ENCODE results near the gene NDUFB10. TPM values are rescaled to one million over a fixed set of nuclear protein-coding genes. Genes with fewer than 3 reads are reported as not detected.

Gene NDUFB10
- polyA plus RNA-seq, 1 donor (not counting 4 experiments of a cell fraction or from before 2014, with no cell fraction given): 107 TPM

DNA sequence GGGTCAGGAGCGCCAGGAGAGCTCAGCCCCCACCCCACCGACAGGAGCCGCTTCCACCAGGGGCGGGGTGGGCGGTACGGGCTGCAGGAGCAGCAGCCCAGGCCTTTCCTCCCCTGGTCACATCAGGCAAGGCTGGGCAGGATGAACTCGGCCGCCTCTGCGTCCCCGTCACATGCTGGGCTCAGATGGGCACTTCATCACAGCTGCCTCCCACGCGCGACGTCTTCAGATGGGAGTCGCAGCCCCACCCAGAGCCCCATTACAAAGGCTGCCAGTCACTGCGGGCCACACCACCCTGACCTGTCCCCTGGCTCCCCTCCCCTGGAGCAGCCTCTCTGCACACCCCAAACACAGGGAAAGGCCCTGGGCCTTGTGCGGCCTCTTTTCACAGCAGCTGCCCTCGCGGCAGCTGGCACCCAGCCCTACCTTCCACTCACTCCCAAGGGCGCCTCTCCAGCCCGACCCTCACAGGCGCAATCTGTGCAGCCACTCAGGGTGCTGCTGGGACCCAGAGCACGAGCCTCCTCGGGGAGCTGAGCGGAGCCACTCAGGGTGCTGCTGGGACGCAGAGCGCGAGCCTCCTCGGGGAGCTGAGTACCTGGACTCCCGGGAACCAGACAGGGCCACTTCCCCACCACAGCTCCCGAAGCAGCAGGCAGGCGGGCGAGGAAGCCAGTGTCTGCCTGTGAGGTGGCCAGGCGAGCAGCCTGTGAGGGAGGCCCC, 45.6 kb downstream of the NDUFB10 start:
- DNase-seq (ENCODE audit: low read depth, low spot score): no peak
- Histone ChIP-seq H3K27me3 (ENCODE audit: control insufficient read depth, extremely low read depth, insufficient read depth, low read length) (no peaks in the 10 kb centered on the region), H3K9me3 (ENCODE audit: control insufficient read depth, low read depth, low read length) (no peaks in the 10 kb centered on the region), H3K4me2 (ENCODE audit: control insufficient read depth, extremely low read depth, insufficient read depth, low read depth, low read length) (no peak overlapping the region), H3K36me3 (ENCODE audit: control insufficient read depth in 2 of 2, extremely low read depth in 1 of 2, insufficient read depth in 2 of 2, low read length in 2 of 2) (peaks cover 24 to 74% of the 10 kb centered on the region in 2 experiments), H3K79me2 (ENCODE audit: control insufficient read depth, insufficient read depth, low read length) (peaks cover 80% of the 10 kb centered on the region), H3K27ac (ENCODE audit: control insufficient read depth, insufficient read depth, low read length) (no peak overlapping the region), H3K4me3 (ENCODE audit: control insufficient read depth in 2 of 3, extremely low read depth in 1 of 3, insufficient read depth in 2 of 3, low read depth in 1 of 3, low read length in 3 of 3) (no peak overlapping the region), H3K9me1 (ENCODE audit: control insufficient read depth, extremely low read depth, insufficient read depth, low read length) (no peaks in the 10 kb centered on the region), H2AFZ (ENCODE audit: control insufficient read depth, low read length) (no peak overlapping the region), H4K20me1 (ENCODE audit: control insufficient read depth, extremely low read depth, insufficient read depth, low read length) (peaks cover 58% of the 10 kb centered on the region), H3K9ac (ENCODE audit: control insufficient read depth, extremely low read depth, insufficient read depth, low read length) (no peak overlapping the region), H3K4me1 (ENCODE audit: control insufficient read depth, extremely low read depth, insufficient read depth, low read length) (peaks cover 29% of the 10 kb centered on the region)
- no peak for TF ChIP-seq EZH2 (IDR thresholded peaks at IDR 0.05; ENCODE audit: low read length)
- TF ChIP-seq, protein P1, sequence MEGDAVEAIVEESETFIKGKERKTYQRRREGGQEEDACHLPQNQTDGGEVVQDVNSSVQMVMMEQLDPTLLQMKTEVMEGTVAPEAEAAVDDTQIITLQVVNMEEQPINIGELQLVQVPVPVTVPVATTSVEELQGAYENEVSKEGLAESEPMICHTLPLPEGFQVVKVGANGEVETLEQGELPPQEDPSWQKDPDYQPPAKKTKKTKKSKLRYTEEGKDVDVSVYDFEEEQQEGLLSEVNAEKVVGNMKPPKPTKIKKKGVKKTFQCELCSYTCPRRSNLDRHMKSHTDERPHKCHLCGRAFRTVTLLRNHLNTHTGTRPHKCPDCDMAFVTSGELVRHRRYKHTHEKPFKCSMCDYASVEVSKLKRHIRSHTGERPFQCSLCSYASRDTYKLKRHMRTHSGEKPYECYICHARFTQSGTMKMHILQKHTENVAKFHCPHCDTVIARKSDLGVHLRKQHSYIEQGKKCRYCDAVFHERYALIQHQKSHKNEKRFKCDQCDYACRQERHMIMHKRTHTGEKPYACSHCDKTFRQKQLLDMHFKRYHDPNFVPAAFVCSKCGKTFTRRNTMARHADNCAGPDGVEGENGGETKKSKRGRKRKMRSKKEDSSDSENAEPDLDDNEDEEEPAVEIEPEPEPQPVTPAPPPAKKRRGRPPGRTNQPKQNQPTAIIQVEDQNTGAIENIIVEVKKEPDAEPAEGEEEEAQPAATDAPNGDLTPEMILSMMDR (optimal IDR thresholded peaks at IDR 0.05 in 1 of 3, IDR thresholded peaks at IDR 0.05 in 1 of 3, conservative IDR thresholded peaks at IDR 0.05 in 1 of 3; ENCODE audit: extremely low read depth in 1 of 3, insufficient read depth in 2 of 3, low read length in 3 of 3): no peak
- dilution Hi-C loops (cut with MboI; ENCODE audit: extremely low pct_ligation_motif_present, low sequenced_read_pairs): no loop called here
- no peak for FAIRE-seq

DNA sequence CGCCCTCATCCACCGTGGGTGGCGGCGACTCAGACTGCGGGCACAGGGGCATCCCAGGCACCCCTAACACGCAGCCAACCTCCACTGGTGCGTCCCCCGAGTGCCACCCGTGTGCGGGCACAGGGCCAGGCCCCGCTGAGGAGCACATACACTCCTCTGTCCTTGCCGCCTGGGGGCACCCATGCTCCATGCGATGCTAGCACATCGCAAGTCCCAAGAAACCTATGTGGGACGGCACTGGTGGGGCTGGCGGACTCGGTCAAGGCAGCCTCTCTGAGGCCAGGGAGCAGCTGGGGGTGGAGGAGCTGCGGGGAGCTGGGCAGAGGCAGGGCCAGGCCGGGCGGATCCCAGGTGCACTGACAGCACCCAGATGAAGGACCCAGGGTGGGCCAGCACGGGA, 46.3 kb downstream of the NDUFB10 start:
- Histone ChIP-seq H4K20me1 (ENCODE audit: control insufficient read depth, extremely low read depth, insufficient read depth, low read length) (peaks cover 58% of the 10 kb centered on the region), H3K36me3 (ENCODE audit: control insufficient read depth in 2 of 2, extremely low read depth in 1 of 2, insufficient read depth in 2 of 2, low read length in 2 of 2) (peaks cover 22 to 67% of the 10 kb centered on the region in 2 experiments), H3K27ac (ENCODE audit: control insufficient read depth, insufficient read depth, low read length) (no peak overlapping the region), H3K9me3 (ENCODE audit: control insufficient read depth, low read depth, low read length) (no peaks in the 10 kb centered on the region), H2AFZ (ENCODE audit: control insufficient read depth, low read length) (no peak overlapping the region), H3K79me2 (ENCODE audit: control insufficient read depth, insufficient read depth, low read length) (peaks cover 86% of the 10 kb centered on the region), H3K4me2 (ENCODE audit: control insufficient read depth, extremely low read depth, insufficient read depth, low read depth, low read length) (no peak overlapping the region), H3K27me3 (ENCODE audit: control insufficient read depth, extremely low read depth, insufficient read depth, low read length) (no peaks in the 10 kb centered on the region), H3K4me3 (ENCODE audit: control insufficient read depth in 2 of 3, extremely low read depth in 1 of 3, insufficient read depth in 2 of 3, low read depth in 1 of 3, low read length in 3 of 3) (no peak overlapping the region), H3K9ac (ENCODE audit: control insufficient read depth, extremely low read depth, insufficient read depth, low read length) (no peak overlapping the region), H3K9me1 (ENCODE audit: control insufficient read depth, extremely low read depth, insufficient read depth, low read length) (peaks cover under 1% of the 10 kb centered on the region), H3K4me1 (ENCODE audit: control insufficient read depth, extremely low read depth, insufficient read depth, low read length) (peaks cover 35% of the 10 kb centered on the region)
- no peak for FAIRE-seq
- dilution Hi-C loops (cut with MboI; ENCODE audit: extremely low pct_ligation_motif_present, low sequenced_read_pairs): no loop called here
- no peak for DNase-seq (ENCODE audit: low read depth, low spot score)
- no peak for TF ChIP-seq EZH2 (IDR thresholded peaks at IDR 0.05; ENCODE audit: low read length)
- TF ChIP-seq, protein P1 (optimal IDR thresholded peaks at IDR 0.05 in 1 of 3, IDR thresholded peaks at IDR 0.05 in 1 of 3, conservative IDR thresholded peaks at IDR 0.05 in 1 of 3; ENCODE audit: extremely low read depth in 1 of 3, insufficient read depth in 2 of 3, low read length in 3 of 3): no peak
